ENCODE measurements around the gene OR14J1. TPM values are rescaled to one million over a fixed set of nuclear protein-coding genes. Genes with fewer than 3 reads are reported as not detected.
"Not testable (repeated sequence)": the region's sequence is repeated elsewhere in the genome, so short reads cannot be mapped to it uniquely, and the experiment has no call there.

OR14J1 gene
- total RNA-seq, 6 experiments from 2014 or later: not detected

DNA sequence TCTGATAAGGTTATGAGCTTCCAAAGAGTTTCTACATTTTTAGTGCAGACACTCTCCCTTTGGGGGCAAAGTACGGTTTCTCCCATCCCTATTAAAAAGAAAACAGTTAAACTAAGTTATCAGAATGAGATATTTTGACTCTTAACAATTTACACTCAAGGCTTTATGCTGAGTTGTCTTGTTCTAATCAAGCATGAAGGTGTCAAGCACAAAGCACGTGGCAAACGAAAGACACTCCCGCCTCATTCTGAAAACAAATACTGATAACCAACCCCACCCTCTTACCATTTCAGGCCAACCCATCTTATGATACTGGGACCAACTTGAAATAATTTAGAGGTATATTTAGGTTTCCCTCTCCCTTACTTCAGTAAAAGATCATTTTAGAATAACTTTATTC is 24.3 kb downstream of the OR14J1 start:
- H3K9me3 ChIP-seq: no peaks in the 10 kb centered on the region
- no peaks in the 10 kb centered on the region for H3K27me3 ChIP-seq
- DNase-seq: no peak
- no peak overlapping the region for H3K4me3 ChIP-seq
- H3K27ac ChIP-seq: no peak overlapping the region
- intact Hi-C loops (cut with DNase I): no loop called here
- 38% methylated on average over 4 of the region's 4 CpGs for WGBS (ENCODE audit: insufficient coverage, low coverage, low lambda C conversion rate, missing lambda C conversion rate)
- H3K36me3 ChIP-seq: no peaks in the 10 kb centered on the region
- TF ChIP-seq POLR2A (IDR thresholded peaks at IDR 0.05) (no peak), CTCF (IDR thresholded peaks at IDR 0.05) (no peak)
- H3K4me1 ChIP-seq: no peaks in the 10 kb centered on the region
- ATAC-seq: no peak

- Histone ChIP-seq H3K27ac (no peak overlapping the region), H3K4me1 (no peaks in the 10 kb centered on the region), H3K36me3 (no peaks in the 10 kb centered on the region), H3K27me3 (no peaks in the 10 kb centered on the region), H3K4me3 (no peak overlapping the region), H3K9me3 (no peaks in the 10 kb centered on the region)
- TF ChIP-seq CTCF (IDR thresholded peaks at IDR 0.05) (no peak), POLR2A (IDR thresholded peaks at IDR 0.05) (no peak)
- intact Hi-C loops (cut with DNase I): no loop called here
- DNase-seq (no peak), ATAC-seq (no peak)
These were observed 31.2 kb downstream of the OR14J1 start for GRCh38 chr6:29332676-29333075.

- no peak for TF ChIP-seq POLR2A (IDR thresholded peaks at IDR 0.05)
- no peak for TF ChIP-seq CTCF (IDR thresholded peaks at IDR 0.05)
- Histone ChIP-seq H3K4me3 (no peak overlapping the region), H3K4me1 (no peaks in the 10 kb centered on the region), H3K27ac (no peak overlapping the region), H3K9me3 (no peaks in the 10 kb centered on the region), H3K27me3 (no peaks in the 10 kb centered on the region), H3K36me3 (no peaks in the 10 kb centered on the region)
- WGBS (ENCODE audit: insufficient coverage, low coverage, low lambda C conversion rate, missing lambda C conversion rate): 52% methylated on average over 2 of the region's 2 CpGs
- no peak for DNase-seq
- no peak for ATAC-seq
- intact Hi-C loops (cut with DNase I): no loop called here
These were observed 34.8 kb downstream of the OR14J1 start for GRCh38 chr6:29336269-29336668.

DNA sequence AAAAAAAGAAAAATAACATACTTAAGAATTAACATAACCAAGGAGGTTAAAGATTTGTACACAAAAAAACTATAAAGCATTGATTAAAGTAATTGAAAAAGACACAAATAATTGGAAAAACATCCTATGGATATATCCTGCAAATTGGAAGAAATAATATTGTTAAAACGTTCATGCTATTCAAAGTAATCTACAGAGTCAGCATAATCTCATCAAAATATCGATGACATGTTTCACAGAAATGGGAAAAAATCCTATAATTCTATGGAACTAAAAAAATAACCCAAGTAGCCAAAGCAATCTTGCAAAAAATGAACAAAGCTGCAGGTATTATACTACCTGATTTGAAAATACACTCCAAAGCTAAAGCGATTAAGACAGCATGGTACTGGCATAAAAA is 43.9 kb downstream of the OR14J1 start:
- DNase-seq: no peak
- intact Hi-C loops (cut with DNase I): no loop called here
- no peaks in the 10 kb centered on the region for H3K9me3 ChIP-seq
- no peak overlapping the region for H3K4me3 ChIP-seq
- no peaks in the 10 kb centered on the region for H3K27me3 ChIP-seq
- no peak for TF ChIP-seq CTCF (IDR thresholded peaks at IDR 0.05)
- TF ChIP-seq POLR2A (IDR thresholded peaks at IDR 0.05): no peak
- WGBS (ENCODE audit: insufficient coverage, low coverage, low lambda C conversion rate, missing lambda C conversion rate): 42% methylated on average over 3 of the region's 3 CpGs
- no peak for ATAC-seq
- H3K27ac ChIP-seq: no peak overlapping the region
- no peaks in the 10 kb centered on the region for H3K4me1 ChIP-seq
- H3K36me3 ChIP-seq: no peaks in the 10 kb centered on the region

DNA sequence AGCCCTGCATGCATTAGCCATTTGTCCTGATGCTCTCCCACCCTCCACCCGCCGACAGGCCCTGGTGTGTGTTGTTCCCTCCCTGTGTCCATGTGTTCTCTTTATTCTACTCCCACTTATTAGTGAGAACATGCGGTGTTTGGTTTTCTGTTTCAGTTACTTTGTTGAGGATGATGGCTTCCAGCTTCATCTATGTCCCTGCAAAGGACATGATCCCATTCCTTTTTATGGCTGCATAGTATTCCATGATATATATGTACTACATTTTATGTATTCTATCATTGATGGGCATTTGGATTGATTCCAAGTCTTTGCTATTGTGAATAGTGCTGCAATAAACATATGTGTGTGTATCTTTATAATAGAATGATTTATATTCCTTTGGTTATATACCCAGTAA is 47.8 kb downstream of the OR14J1 start:
- ATAC-seq; H3K36me3 ChIP-seq; H3K27me3 ChIP-seq; intact Hi-C loops (cut with DNase I); H3K27ac ChIP-seq; H3K9me3 ChIP-seq; H3K4me1 ChIP-seq; H3K4me3 ChIP-seq; DNase-seq: not testable (repeated sequence)
- 75% methylated on average over 1 of the region's 3 CpGs for WGBS (ENCODE audit: insufficient coverage, low coverage, low lambda C conversion rate, missing lambda C conversion rate)

All from right lobe of liver (tissue), 6 donors.